HAP-1 (cell line): ENCODE results near the gene CWF19L2.
"Not testable (repeated sequence)": the region's sequence is repeated elsewhere in the genome, so short reads cannot be mapped to it uniquely, and the experiment has no call there.

Experiments used
- DNase-seq, 2 experiments: peaks; one replicate each; pipeline ENCODE4 v3.0.0-alpha.2; 2016 to 2020; ENCODE audit warnings: low spot score in 2 of 2
- H3K27me3 ChIP-seq: fragments of 250-450 bp; sonication (Bioruptor Pico); 2 replicates; pipeline ENCODE4 v1.5.1; 2020; ENCODE audit warnings: low read depth, mild to moderate bottlenecking, moderate library complexity
- H3K36me3 ChIP-seq: fragments of 250-450 bp; sonication (Bioruptor Pico); replicated peaks from 2 replicates; pipeline ENCODE4 v1.5.1; 2020; ENCODE audit warnings: mild to moderate bottlenecking
- H3K4me1 ChIP-seq: fragments of 250-450 bp; sonication (Bioruptor Pico); 2 replicates; pipeline ENCODE4 v1.5.1; 2020; ENCODE audit warnings: mild to moderate bottlenecking
- H3K4me3 ChIP-seq: fragments of 250-450 bp; sonication (Bioruptor Pico); 2 replicates; pipeline ENCODE4 v1.5.1; 2020; ENCODE audit warnings: mild to moderate bottlenecking, moderate library complexity
- H3K9me3 ChIP-seq: fragments of 250-450 bp; sonication (Bioruptor Pico); 2 replicates; pipeline ENCODE4 v1.5.1; 2020; ENCODE audit warnings: mild to moderate bottlenecking, moderate library complexity
- in situ Hi-C: fragments of 300-500 bp; cut with MboI; formaldehyde crosslinking; loops from 3 replicates; pipeline ENCODE4 v1.14.3; 2020; ENCODE audit warnings: low sequenced_read_pairs, inconsistent platforms, mixed read lengths

Gene CWF19L2

DNA sequence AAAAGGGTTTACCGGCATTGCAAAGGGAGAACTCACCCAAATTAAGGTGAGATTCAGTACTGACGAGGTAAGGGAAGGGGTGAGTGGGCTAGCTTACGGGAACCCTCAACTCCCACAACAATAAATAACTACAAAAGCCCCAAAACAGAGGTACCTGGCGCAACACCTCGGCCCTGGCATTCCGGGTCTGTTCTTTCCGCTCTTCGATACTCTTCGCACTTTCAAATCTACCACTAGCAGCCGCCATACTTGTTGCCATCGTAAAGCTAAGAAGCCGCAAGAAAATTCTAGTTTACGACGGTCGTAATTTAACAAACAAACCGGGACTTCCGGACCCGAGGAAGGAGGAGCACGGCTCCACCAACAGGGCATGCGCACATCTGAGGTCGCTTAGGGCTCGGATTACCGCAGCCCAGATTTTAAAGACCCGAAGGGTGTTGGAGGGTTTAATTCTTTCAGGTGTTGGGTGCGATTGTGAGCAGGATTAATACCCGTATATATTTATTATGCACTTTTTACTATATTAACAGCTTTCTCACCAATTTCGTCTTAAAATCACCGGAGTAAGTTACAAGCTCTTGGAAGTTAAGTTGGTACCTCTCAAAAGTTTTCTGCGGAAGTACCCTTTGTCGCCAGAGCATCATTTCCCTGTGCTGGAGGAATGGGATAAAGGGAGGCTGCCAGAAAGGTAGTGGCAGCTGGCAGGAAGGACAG is at the start of gene CWF19L2:
TSS of gene CWF19L2 (minus strand) at position 268 of the 714 bp plus-strand sequence. CDS start at position 259, 9 bp downstream.
- Histone ChIP-seq H3K36me3 (peaks cover 17% of the 10 kb centered on the region), H3K4me1 (peaks cover 8% of the 10 kb centered on the region), H3K27me3 (no peaks in the 10 kb centered on the region), H3K9me3 (no peaks in the 10 kb centered on the region), H3K4me3 (peak within 1 kb of the TSS; percentile 65)
- peak; percentile 90 to 94 for DNase-seq
- in situ Hi-C loops: no loop called here

DNA sequence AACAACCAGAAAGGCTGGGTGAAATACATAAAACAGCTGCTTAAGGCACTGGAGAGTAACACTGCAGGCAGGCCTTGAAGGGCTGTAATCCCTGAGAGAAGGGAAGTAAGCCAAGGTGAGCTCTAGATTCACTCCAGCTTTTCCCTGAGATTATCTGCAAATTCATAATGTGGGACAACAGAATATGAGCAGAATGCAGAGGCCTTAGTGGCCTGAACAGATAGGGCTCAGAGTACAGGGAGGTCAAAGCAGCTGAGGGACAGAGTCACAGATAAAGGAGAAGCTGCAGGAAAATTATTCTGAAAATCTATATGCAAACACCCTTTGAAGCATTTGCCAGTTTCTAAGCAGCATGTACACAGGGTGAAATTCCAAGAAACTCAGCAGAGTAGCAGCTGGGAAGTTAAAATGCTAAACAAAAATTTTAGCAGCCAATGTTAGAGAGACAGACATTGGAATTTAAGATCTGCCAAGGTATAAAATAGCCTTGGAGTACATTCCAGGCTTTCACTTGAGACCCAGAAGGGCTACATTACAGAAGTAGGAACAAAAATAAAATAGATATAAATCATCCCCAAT is 48.1 kb upstream of the CWF19L2 start:
- in situ Hi-C loops: no loop called here
- Histone ChIP-seq H3K27me3 (no peaks in the 10 kb centered on the region), H3K4me1 (no peaks in the 10 kb centered on the region), H3K36me3 (peaks cover 6% of the 10 kb centered on the region; the same call in 1 of the 2 replicates), H3K4me3 (no peak overlapping the region), H3K9me3 (no peaks in the 10 kb centered on the region)
- no peak for DNase-seq

DNA sequence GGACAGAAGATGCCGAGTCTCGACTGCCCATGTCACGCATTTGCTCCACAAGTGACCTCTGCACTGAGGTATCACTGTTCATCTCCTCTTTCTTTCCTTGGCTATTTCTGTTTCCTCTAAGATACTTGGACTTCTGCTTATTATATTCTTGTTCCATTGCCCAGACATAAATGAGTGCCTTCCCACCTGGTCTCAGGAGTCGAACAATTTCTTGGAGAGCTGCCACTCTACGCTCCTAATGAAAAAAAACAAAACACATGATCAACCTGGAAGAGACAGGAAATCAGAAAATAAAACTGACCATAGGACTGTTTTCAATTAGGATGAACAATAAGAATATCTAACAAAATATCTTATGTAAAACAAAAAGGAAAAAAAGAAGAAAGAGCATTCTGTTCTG is 47.4 kb upstream of the CWF19L2 start:
- DNase-seq: no peak
- Histone ChIP-seq H3K36me3 (peaks cover 6% of the 10 kb centered on the region; the same call in 1 of the 2 replicates), H3K9me3 (no peaks in the 10 kb centered on the region), H3K4me1 (no peaks in the 10 kb centered on the region), H3K4me3 (no peak overlapping the region), H3K27me3 (no peaks in the 10 kb centered on the region)
- in situ Hi-C loops: no loop called here

DNA sequence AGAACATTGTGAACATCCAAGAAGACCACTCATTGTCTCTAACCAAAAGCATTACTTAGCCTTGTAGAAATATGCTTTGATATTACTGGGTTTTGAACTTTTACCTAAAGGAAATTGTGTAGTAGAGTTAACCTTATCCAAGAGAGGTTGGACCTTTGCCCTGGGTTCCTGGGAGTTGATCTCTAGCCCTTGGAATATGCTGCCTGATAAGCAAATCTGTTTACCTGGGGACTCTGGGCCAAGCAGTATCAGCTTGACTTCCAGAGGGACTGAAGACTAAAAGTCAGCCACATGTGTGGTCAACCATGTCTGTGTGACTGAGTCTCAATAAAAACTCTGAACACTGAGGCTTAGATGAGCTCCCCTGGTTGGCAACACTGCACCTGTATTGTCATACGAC is 44.1 kb upstream of the CWF19L2 start:
- H3K4me1 ChIP-seq: no peaks in the 10 kb centered on the region
- in situ Hi-C loops: no loop called here
- H3K4me3 ChIP-seq: no peak overlapping the region
- no peak for DNase-seq
- 0 out of 2 replicates have a peak, but pooled peaks cover 3% of the 10 kb centered on the region for H3K36me3 ChIP-seq
- no peaks in the 10 kb centered on the region for H3K9me3 ChIP-seq
- H3K27me3 ChIP-seq: no peaks in the 10 kb centered on the region

DNA sequence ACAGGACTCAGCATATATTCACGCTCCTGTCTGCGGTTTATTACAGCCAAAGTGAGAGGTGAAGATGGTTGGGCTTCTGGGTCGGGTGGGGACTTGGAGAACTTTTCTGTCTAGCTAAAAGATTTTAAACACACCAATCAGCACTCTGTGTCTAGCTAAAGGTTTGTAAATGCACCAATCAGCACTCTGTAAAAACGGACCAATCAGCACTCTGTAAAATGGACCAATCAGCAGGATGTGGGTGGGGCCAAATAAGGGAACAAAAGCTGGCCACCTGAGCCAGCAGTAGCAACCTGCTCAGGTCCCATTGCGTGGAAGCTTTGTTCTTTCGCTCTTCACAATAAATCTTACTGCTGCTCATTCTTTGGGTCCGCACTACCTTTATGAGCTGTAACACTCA is 39.7 kb upstream of the CWF19L2 start:
- in situ Hi-C loops: not testable (repeated sequence)

DNA sequence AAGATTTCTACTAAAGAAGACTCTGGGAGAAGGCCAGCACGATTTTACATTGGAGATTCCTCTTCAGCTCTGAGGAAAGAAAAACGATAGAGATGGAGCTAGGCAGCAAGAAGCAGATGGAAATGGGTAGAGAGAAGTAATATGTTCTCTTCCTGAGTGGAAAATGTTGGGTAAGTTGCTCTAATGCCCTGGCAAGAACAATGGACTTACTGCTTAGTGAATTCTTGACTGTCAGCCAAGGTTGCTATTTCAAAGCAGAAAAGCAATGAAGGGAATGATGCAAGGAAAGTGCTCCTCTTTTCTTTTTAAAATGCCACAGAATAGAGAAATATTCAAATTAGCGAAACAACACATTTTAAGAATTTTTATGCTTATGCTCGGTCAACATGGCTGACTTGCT is 38.4 kb upstream of the CWF19L2 start:
- Histone ChIP-seq H3K27me3 (no peaks in the 10 kb centered on the region), H3K36me3 (no peaks in the 10 kb centered on the region), H3K4me1 (peaks cover 8% of the 10 kb centered on the region), H3K4me3 (no peak overlapping the region), H3K9me3 (no peaks in the 10 kb centered on the region)
- peak; percentile 28 to 77 for DNase-seq
- in situ Hi-C loops: no loop called here

More for the DNA sequence above, 39.7 kb upstream of the CWF19L2 start:
- not testable (repeated sequence) for H3K4me3 ChIP-seq, H3K4me1 ChIP-seq, DNase-seq, H3K9me3 ChIP-seq, H3K36me3 ChIP-seq, H3K27me3 ChIP-seq

DNA sequence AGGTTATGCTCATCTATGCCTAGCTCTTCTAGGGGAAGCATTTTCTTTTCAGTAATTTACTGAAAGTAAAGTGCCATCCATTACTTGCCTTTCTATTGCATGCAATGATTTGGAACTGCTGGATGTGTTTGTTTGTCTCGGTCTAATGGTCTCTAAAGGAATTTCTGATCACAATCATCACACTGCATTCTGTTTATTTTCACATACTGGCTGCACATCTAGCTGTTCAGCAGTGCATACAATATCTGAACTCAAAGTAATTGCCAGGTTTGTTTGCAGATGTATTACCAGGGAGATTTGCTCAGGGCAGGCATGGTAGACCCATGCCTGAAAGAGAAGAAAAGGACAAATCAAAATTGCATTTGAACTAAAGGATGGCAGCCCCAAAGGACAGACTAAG is 36.4 kb upstream of the CWF19L2 start:
- no peak for DNase-seq
- in situ Hi-C loops: no loop called here
- no peaks in the 10 kb centered on the region for H3K36me3 ChIP-seq

DNA sequence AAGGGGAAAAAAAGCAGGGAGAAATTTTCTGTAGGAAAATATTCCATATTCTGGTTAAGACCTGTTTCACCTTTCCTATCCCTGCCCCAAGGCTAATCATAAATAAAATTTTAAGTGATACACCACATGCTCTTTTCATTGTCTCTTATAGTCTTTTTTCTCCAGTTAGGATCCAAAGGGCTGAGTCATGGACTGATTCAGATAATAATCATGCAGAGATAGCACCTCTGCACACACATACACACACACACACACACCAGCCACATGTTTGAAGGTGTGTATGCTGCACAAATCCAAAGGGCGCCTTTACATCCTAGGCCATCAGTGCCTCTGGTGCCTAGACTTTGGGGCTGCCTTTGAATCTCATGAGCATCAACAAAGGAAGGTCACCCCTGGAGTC is 35.5 kb upstream of the CWF19L2 start:
- H3K27me3 ChIP-seq: no peaks in the 10 kb centered on the region
- H3K4me3 ChIP-seq: no peak overlapping the region
- in situ Hi-C loops: no loop called here
- peaks cover 8% of the 10 kb centered on the region for H3K4me1 ChIP-seq
- H3K9me3 ChIP-seq: no peaks in the 10 kb centered on the region
- no peak for DNase-seq
- no peaks in the 10 kb centered on the region for H3K36me3 ChIP-seq

More for the DNA sequence above, 36.4 kb upstream of the CWF19L2 start:
- H3K4me1 ChIP-seq: peaks cover 8% of the 10 kb centered on the region
- H3K9me3 ChIP-seq: no peaks in the 10 kb centered on the region
- no peaks in the 10 kb centered on the region for H3K27me3 ChIP-seq
- H3K4me3 ChIP-seq: no peak overlapping the region

DNA sequence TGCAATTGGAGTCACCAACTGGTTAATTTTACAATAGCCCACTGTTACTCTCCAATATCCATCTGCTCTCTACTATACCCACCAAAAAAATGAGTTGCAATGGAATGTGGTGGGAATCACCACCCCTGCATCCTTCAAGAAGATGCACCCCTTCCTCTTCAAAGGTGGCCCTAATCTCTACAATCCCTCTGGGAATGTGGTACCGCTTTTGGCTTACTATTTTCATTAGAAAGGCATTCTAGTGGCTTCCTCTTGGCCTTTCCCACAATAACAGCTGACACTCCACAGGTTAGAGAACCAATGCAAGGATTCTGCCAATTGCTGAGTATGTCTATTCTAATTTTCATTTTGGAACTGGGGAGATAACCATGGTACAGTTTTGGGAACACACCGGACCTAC is 33.2 kb upstream of the CWF19L2 start:
- Histone ChIP-seq H3K36me3 (no peaks in the 10 kb centered on the region), H3K9me3 (no peaks in the 10 kb centered on the region), H3K4me1 (peaks cover 7% of the 10 kb centered on the region), H3K27me3 (no peaks in the 10 kb centered on the region), H3K4me3 (no peak overlapping the region)
- in situ Hi-C loops: no loop called here
- no peak for DNase-seq

DNA sequence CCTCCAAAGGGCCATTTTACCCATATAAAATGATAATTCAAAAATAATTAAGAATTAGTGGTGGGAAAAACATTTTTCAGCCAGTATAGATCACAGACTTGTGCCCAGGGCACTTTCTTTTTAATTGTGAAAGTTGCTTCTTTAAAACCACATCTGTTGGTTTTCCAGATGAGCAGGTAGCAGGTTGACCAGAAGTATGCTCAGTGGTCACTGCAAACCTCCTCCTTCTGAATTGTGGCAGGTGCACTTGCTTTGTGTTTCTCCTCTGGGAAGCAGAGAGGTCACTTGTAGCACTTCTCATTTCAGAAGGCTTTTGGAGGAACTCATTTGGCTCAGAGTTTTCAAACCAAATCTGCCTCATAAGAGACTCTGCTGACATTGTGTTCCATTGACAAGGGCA is 24.6 kb upstream of the CWF19L2 start:
- no peaks in the 10 kb centered on the region for H3K9me3 ChIP-seq
- no peak overlapping the region for H3K4me3 ChIP-seq
- no peaks in the 10 kb centered on the region for H3K4me1 ChIP-seq
- DNase-seq: no peak
- in situ Hi-C loops: no loop called here
- H3K36me3 ChIP-seq: no peaks in the 10 kb centered on the region
- H3K27me3 ChIP-seq: 0 out of 2 replicates have a peak, but pooled peaks cover 3% of the 10 kb centered on the region

DNA sequence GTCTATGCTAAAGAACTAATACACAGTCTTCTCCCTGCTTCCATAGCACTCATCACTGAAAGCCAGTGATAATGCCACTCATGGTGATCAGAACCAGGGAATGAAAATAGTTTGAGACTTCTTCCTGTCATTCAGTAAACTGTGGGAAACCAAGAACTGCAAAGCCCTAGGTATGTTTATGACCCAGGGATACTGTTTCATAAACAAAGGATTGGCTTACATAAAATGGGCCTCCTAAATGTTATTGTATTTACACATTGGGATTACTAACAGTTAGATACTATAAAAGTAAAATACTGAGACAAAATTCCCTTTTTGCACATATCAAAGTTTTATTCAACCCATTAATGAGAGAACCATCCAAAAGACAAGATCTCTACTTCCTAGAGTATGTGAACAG is 21.3 kb upstream of the CWF19L2 start:
- Histone ChIP-seq H3K36me3 (no peaks in the 10 kb centered on the region), H3K4me3 (no peak overlapping the region), H3K4me1 (no peaks in the 10 kb centered on the region), H3K9me3 (no peaks in the 10 kb centered on the region), H3K27me3 (peaks cover 8% of the 10 kb centered on the region)
- in situ Hi-C loops: no loop called here
- DNase-seq: no peak

DNA sequence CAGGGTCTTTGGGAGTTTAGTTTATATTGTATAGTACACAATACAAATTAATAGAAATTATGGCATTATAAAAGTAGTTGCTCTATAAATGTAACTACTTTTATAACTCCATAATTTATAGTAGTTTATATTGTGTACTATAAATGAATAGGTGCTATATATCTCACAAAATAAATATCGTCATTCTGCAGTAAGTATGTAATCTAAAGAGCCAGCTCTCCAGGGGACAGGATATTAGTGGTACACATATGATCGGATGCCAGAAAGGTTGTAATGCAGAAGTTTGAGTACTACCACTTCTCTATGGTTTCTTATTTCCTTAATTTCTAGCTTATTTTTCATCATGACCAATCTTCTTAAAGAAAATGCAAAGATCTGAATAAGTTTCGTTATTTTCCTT is 20.2 kb upstream of the CWF19L2 start:
- in situ Hi-C loops: no loop called here
- Histone ChIP-seq H3K27me3 (peaks cover 9% of the 10 kb centered on the region), H3K9me3 (no peaks in the 10 kb centered on the region), H3K36me3 (no peaks in the 10 kb centered on the region), H3K4me3 (no peak overlapping the region), H3K4me1 (no peaks in the 10 kb centered on the region)
- DNase-seq: no peak

DNA sequence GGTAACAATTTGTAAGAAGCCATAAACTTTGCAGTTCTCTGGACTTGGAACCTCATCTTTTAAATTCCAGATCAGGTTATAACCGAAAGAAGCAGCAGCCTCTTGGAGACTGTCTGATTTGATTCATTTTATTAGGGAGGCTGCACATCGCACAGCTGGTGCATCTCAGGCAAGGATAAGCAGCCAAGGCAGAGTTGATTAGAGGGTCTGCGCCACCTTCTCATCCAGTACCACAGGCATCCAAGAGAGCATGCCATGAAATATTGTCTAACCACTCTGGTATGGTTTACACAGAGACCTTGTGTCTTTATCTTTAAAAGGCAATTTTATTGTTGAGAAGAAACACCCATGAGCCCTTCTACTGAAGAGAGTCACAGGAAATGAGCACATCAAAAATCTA is 16.2 kb upstream of the CWF19L2 start:
- H3K4me1 ChIP-seq: no peaks in the 10 kb centered on the region
- no peak overlapping the region for H3K4me3 ChIP-seq
- H3K36me3 ChIP-seq: no peaks in the 10 kb centered on the region
- in situ Hi-C loops: no loop called here
- peaks cover 9% of the 10 kb centered on the region for H3K27me3 ChIP-seq
- no peak for DNase-seq
- no peaks in the 10 kb centered on the region for H3K9me3 ChIP-seq

DNA sequence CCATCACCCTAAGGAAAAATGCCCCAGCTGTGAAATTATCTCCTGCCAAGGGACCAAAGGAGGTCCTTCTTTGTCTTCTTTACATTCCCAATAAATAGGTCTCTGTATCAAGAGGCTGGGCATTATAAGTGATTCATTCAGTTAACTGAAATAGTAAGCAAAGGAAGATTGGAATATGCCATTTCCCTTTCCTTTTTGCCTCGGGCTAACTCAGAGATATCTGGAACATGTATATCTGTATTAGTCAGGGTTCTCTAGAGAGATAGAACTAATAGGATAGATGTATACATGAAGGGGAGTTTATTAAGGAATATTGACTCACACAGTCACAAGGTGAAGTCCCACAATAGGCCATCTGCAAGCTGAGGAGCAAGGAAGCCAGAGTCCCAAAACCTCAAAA is 15.3 kb upstream of the CWF19L2 start:
- H3K4me3 ChIP-seq: no peak overlapping the region
- peaks cover 9% of the 10 kb centered on the region for H3K27me3 ChIP-seq
- H3K4me1 ChIP-seq: no peaks in the 10 kb centered on the region
- H3K9me3 ChIP-seq: no peaks in the 10 kb centered on the region
- in situ Hi-C loops: no loop called here
- H3K36me3 ChIP-seq: no peaks in the 10 kb centered on the region
- DNase-seq: no peak
